IPS-15b (cell line): ENCODE results near the gene PSMG1.
"Not testable (repeated sequence)": the region's sequence is repeated elsewhere in the genome, so short reads cannot be mapped to it uniquely, and the experiment has no call there.

Experiments
- H3K27me3 ChIP-seq: one replicate; pipeline ENCODE4 v1.6.1; 2013; ENCODE audit warnings: low read length; ENCODE audit not compliant: control insufficient read depth, insufficient read depth
- H3K36me3 ChIP-seq: one replicate; pipeline ENCODE4 v1.6.1; 2013; ENCODE audit warnings: low read length; ENCODE audit not compliant: control insufficient read depth, insufficient read depth
- H3K4me1 ChIP-seq: one replicate; pipeline ENCODE4 v1.6.1; 2013; ENCODE audit warnings: mild to moderate bottlenecking, low read length; ENCODE audit not compliant: control insufficient read depth, insufficient read depth
- H3K4me3 ChIP-seq: one replicate; pipeline ENCODE4 v1.5.1; 2013; ENCODE audit warnings: low read depth, low read length
- H3K9ac ChIP-seq: one replicate; pipeline ENCODE4 v1.6.1; 2013; ENCODE audit warnings: low read depth, mild to moderate bottlenecking, low read length
- H3K9me3 ChIP-seq: one replicate; pipeline ENCODE4 v1.6.1; 2013; ENCODE audit warnings: mild to moderate bottlenecking, low read length; ENCODE audit not compliant: control insufficient read depth, insufficient read depth

The PSMG1 gene

GRCh38 chr21:39150877-39151276 lies 32.4 kb downstream of the PSMG1 start:
- H3K36me3 ChIP-seq: no peaks in the 10 kb centered on the region
- H3K4me1 ChIP-seq: no peaks in the 10 kb centered on the region
- no peaks in the 10 kb centered on the region for H3K9me3 ChIP-seq
- H3K27me3 ChIP-seq: no peaks in the 10 kb centered on the region
- H3K4me3 ChIP-seq: no peak overlapping the region
- H3K9ac ChIP-seq: no peak overlapping the region

- no peaks in the 10 kb centered on the region for H3K27me3 ChIP-seq
- no peak overlapping the region for H3K9ac ChIP-seq
- H3K9me3 ChIP-seq: no peaks in the 10 kb centered on the region
- H3K36me3 ChIP-seq: no peaks in the 10 kb centered on the region
- no peak overlapping the region for H3K4me3 ChIP-seq
- no peaks in the 10 kb centered on the region for H3K4me1 ChIP-seq
Observed at GRCh38 chr21:39150316-39150715, 32.9 kb downstream of the PSMG1 start.

GRCh38 chr21:39149882-39150281 lies 33.4 kb downstream of the PSMG1 start:
- Histone ChIP-seq H3K36me3 (no peaks in the 10 kb centered on the region), H3K4me1 (no peaks in the 10 kb centered on the region), H3K4me3 (no peak overlapping the region)

GRCh38 chr21:39148975-39149374 lies 34.3 kb downstream of the PSMG1 start:
- H3K27me3 ChIP-seq: no peaks in the 10 kb centered on the region
- no peak overlapping the region for H3K4me3 ChIP-seq
- no peaks in the 10 kb centered on the region for H3K4me1 ChIP-seq
- no peaks in the 10 kb centered on the region for H3K36me3 ChIP-seq
- H3K9me3 ChIP-seq: no peaks in the 10 kb centered on the region
- no peak overlapping the region for H3K9ac ChIP-seq

More at GRCh38 chr21:39149882-39150281, 33.4 kb downstream of the PSMG1 start:
- Histone ChIP-seq H3K9ac (no peak overlapping the region), H3K9me3 (no peaks in the 10 kb centered on the region), H3K27me3 (no peaks in the 10 kb centered on the region)

GRCh38 chr21:39144191-39144590 lies 39.1 kb downstream of the PSMG1 start:
- no peaks in the 10 kb centered on the region for H3K36me3 ChIP-seq
- no peak overlapping the region for H3K4me3 ChIP-seq
- no peak overlapping the region for H3K9ac ChIP-seq
- H3K27me3 ChIP-seq: no peaks in the 10 kb centered on the region
- H3K9me3 ChIP-seq: no peaks in the 10 kb centered on the region
- H3K4me1 ChIP-seq: no peaks in the 10 kb centered on the region

- Histone ChIP-seq H3K36me3 (no peaks in the 10 kb centered on the region), H3K4me3 (no peak overlapping the region), H3K4me1 (no peaks in the 10 kb centered on the region), H3K9ac (no peak overlapping the region), H3K27me3 (no peaks in the 10 kb centered on the region), H3K9me3 (no peaks in the 10 kb centered on the region)
Observed at GRCh38 chr21:39142972-39143371, 40.3 kb downstream of the PSMG1 start.

GRCh38 chr21:39141502-39141901 lies 41.7 kb downstream of the PSMG1 start:
- H3K36me3 ChIP-seq: no peaks in the 10 kb centered on the region
- H3K4me1 ChIP-seq: peaks cover 7% of the 10 kb centered on the region
- no peaks in the 10 kb centered on the region for H3K27me3 ChIP-seq
- H3K9ac ChIP-seq: no peak overlapping the region
- H3K9me3 ChIP-seq: no peaks in the 10 kb centered on the region
- H3K4me3 ChIP-seq: no peak overlapping the region

GRCh38 chr21:39137248-39138178 lies 45.7 kb downstream of the PSMG1 start:
- H3K36me3 ChIP-seq: no peaks in the 10 kb centered on the region
- no peaks in the 10 kb centered on the region for H3K9me3 ChIP-seq
- H3K27me3 ChIP-seq: no peaks in the 10 kb centered on the region
- H3K4me3 ChIP-seq: no peak overlapping the region
- H3K9ac ChIP-seq: no peak overlapping the region
- peaks cover 7% of the 10 kb centered on the region for H3K4me1 ChIP-seq

GRCh38 chr21:39136711-39137110 lies 46.5 kb downstream of the PSMG1 start:
- peaks cover 7% of the 10 kb centered on the region for H3K4me1 ChIP-seq
- H3K9me3 ChIP-seq: no peaks in the 10 kb centered on the region
- H3K9ac ChIP-seq: no peak overlapping the region
- H3K36me3 ChIP-seq: no peaks in the 10 kb centered on the region
- H3K4me3 ChIP-seq: no peak overlapping the region
- H3K27me3 ChIP-seq: no peaks in the 10 kb centered on the region

GRCh38 chr21:39136138-39136537 lies 47.1 kb downstream of the PSMG1 start:
- not testable (repeated sequence) for H3K9me3 ChIP-seq, H3K36me3 ChIP-seq, H3K4me1 ChIP-seq, H3K9ac ChIP-seq, H3K27me3 ChIP-seq, H3K4me3 ChIP-seq

- H3K36me3 ChIP-seq: no peaks in the 10 kb centered on the region
- H3K9me3 ChIP-seq: no peaks in the 10 kb centered on the region
- H3K27me3 ChIP-seq: no peaks in the 10 kb centered on the region
- H3K4me1 ChIP-seq: peaks cover 7% of the 10 kb centered on the region
- H3K4me3 ChIP-seq: no peak overlapping the region
- no peak overlapping the region for H3K9ac ChIP-seq
Observed at GRCh38 chr21:39134288-39134810, 48.9 kb downstream of the PSMG1 start.

GRCh38 chr21:39132248-39132647 lies 51.0 kb downstream of the PSMG1 start:
- H3K36me3 ChIP-seq: no peaks in the 10 kb centered on the region
- H3K9me3 ChIP-seq: no peaks in the 10 kb centered on the region
- H3K4me1 ChIP-seq: peaks cover 1% of the 10 kb centered on the region
- H3K27me3 ChIP-seq: no peaks in the 10 kb centered on the region
- no peak overlapping the region for H3K9ac ChIP-seq
- H3K4me3 ChIP-seq: no peak overlapping the region
